GM18909 (cell line): ENCODE measurements around the gene SGIP1.

Experiments
- ATAC-seq: cut with Tn5 transposase; IDR thresholded peaks from one replicate; pipeline ENCODE4 v1.9.1; 2021; ENCODE audit warnings: mild to moderate bottlenecking; ENCODE audit not compliant: unreplicated experiment, poor library complexity

SGIP1 gene

GRCh38 chr1:66521721-66522365 is 12.1 kb upstream of the SGIP1 start:
- no peak for ATAC-seq

GRCh38 chr1:66523562-66523961 is 10.4 kb upstream of the SGIP1 start:
- no peak for ATAC-seq

- no peak for ATAC-seq
These were observed 8.9 kb upstream of the SGIP1 start for GRCh38 chr1:66525086-66525485.

GRCh38 chr1:66526036-66526435 is 7.9 kb upstream of the SGIP1 start:
- ATAC-seq, result no peak

- ATAC-seq, result no peak
These were observed 7.0 kb upstream of the SGIP1 start for GRCh38 chr1:66526991-66527390.

- no peak for ATAC-seq
These were observed 6.3 kb upstream of the SGIP1 start for GRCh38 chr1:66527686-66528085.

- ATAC-seq, result no peak
These were observed 5.4 kb upstream of the SGIP1 start for GRCh38 chr1:66528580-66528979.

GRCh38 chr1:66532214-66532613 is 1.7 kb upstream of the SGIP1 start:
- no peak for ATAC-seq

- ATAC-seq, result no peak
These were observed 862 bp upstream of the SGIP1 start for GRCh38 chr1:66532798-66533783.

GRCh38 chr1:66535061-66535460 is 1.1 kb downstream of the SGIP1 start:
- no peak for ATAC-seq

- ATAC-seq, result no peak
These were observed 1.9 kb downstream of the SGIP1 start for GRCh38 chr1:66535853-66536252.

GRCh38 chr1:66537718-66538117 is 3.8 kb downstream of the SGIP1 start:
- ATAC-seq, result no peak

- ATAC-seq, result no peak
These were observed 5.5 kb downstream of the SGIP1 start for GRCh38 chr1:66539491-66539890.

GRCh38 chr1:66540434-66541032 is 6.6 kb downstream of the SGIP1 start:
- ATAC-seq, result no peak

GRCh38 chr1:66542314-66542713 is 8.4 kb downstream of the SGIP1 start:
- no peak for ATAC-seq

GRCh38 chr1:66542811-66543767 is 9.1 kb downstream of the SGIP1 start:
- ATAC-seq, result no peak

- ATAC-seq, result no peak
These were observed 12.3 kb downstream of the SGIP1 start for GRCh38 chr1:66546047-66546810.

- no peak for ATAC-seq
These were observed 15.1 kb downstream of the SGIP1 start for GRCh38 chr1:66549017-66549416.

GRCh38 chr1:66550243-66550642 is 16.3 kb downstream of the SGIP1 start:
- no peak for ATAC-seq
